H1 (cell line): ENCODE measurements around the gene CTXN1. TPM values are rescaled to one million over a fixed set of nuclear protein-coding genes. Genes with fewer than 3 reads are reported as not detected.

Source experiments
- ATF2 ChIP-seq: IDR thresholded peaks from 2 replicates; pipeline ENCODE4 v1.6.1; 2012; ENCODE audit warnings: low read length, inconsistent platforms
- ATF3 ChIP-seq: IDR thresholded peaks from 2 replicates; pipeline ENCODE4 v1.6.1; 2011; ENCODE audit warnings: low read depth, mild to moderate bottlenecking, low read length; ENCODE audit not compliant: insufficient read depth
- BCL11A ChIP-seq, 2 experiments: IDR thresholded peaks; one replicate each; pipeline ENCODE4 v1.6.1; 2011; ENCODE audit warnings: low read depth in 2 of 2, low read length in 2 of 2, mild to moderate bottlenecking in 2 of 2
- CBX5 ChIP-seq: fragments of 300-800, 300-1000 bp; sonication (generic); IDR thresholded peaks from 2 replicates; pipeline ENCODE4 v1.7.1; 2016; ENCODE audit warnings: antibody characterized with exemption, low read length, low read depth
- CHD1 ChIP-seq: IDR thresholded peaks from 2 replicates; pipeline ENCODE4 v1.6.1; 2012; ENCODE audit warnings: low read depth, low read length, improper control_type of control experiment
- GABPA ChIP-seq: IDR thresholded peaks from 2 replicates; pipeline ENCODE4 v1.6.1; 2011; ENCODE audit warnings: mild to moderate bottlenecking, low read length, moderate library complexity, borderline replicate concordance; ENCODE audit not compliant: insufficient read depth
- HDAC2 ChIP-seq, 2 experiments: fragments of 300-600 bp in 1 of 2; sonication (generic) in 1 of 2; IDR thresholded peaks; 2 replicates each; pipeline ENCODE4 v1.6.1; 2011 to 2012; ENCODE audit warnings: low read depth in 2 of 2, low read length in 2 of 2, mild to moderate bottlenecking in 2 of 2, moderate library complexity in 2 of 2, borderline replicate concordance in 1 of 2, inconsistent platforms in 1 of 2
- KDM1A ChIP-seq: fragments of 200-600, 300-600 bp; sonication (generic); IDR thresholded peaks from 2 replicates; pipeline ENCODE4 v1.7.1; 2016; ENCODE audit warnings: mild to moderate bottlenecking, low read length, borderline replicate concordance
- KDM5A ChIP-seq: fragments of 200-600 bp; IDR thresholded peaks from 2 replicates; pipeline ENCODE4 v1.7.1; 2012; ENCODE audit warnings: mild to moderate bottlenecking, low read length, inconsistent platforms, mixed read lengths
- MAFK ChIP-seq: IDR thresholded peaks from 2 replicates; pipeline ENCODE4 v1.6.1; 2012; ENCODE audit warnings: low read depth, mild to moderate bottlenecking, improper control_type of control experiment, low read length
- MAX ChIP-seq: IDR thresholded peaks from 2 replicates; pipeline ENCODE4 v1.6.1; 2012; ENCODE audit warnings: inconsistent platforms
- RAD21 ChIP-seq, 2 experiments: IDR thresholded peaks in 1 of 2; conservative IDR thresholded peaks in 1 of 2; 2 replicates each; pipeline ENCODE4 v1.6.1; 2011; ENCODE audit warnings: low read depth in 2 of 2, low read length in 2 of 2, improper control_type of control experiment in 1 of 2, inconsistent platforms in 1 of 2, mild to moderate bottlenecking in 1 of 2, moderate library complexity in 1 of 2
- RBBP5 ChIP-seq: IDR thresholded peaks from 2 replicates; pipeline ENCODE4 v1.7.1; 2012; ENCODE audit warnings: low read depth, mild to moderate bottlenecking, inconsistent platforms, low read length, moderate library complexity, borderline replicate concordance
- RNF2 ChIP-seq: fragments of 200-900, 300-1000 bp; sonication (generic); IDR thresholded peaks from 2 replicates; pipeline ENCODE4 v1.7.1; 2016; ENCODE audit warnings: borderline replicate concordance, low read depth, mild to moderate bottlenecking, antibody characterized with exemption, low read length; ENCODE audit not compliant: poor library complexity, severe bottlenecking; ENCODE audit errors: missing control alignments
- SIN3A ChIP-seq, 2 experiments: IDR thresholded peaks in 1 of 2; conservative IDR thresholded peaks in 1 of 2; 2 replicates each; pipeline ENCODE4 v1.6.1; 2011 to 2012; ENCODE audit warnings: low read length in 2 of 2, improper control_type of control experiment in 1 of 2, low read depth in 1 of 2, mild to moderate bottlenecking in 1 of 2
- SIX5 ChIP-seq: IDR thresholded peaks from 2 replicates; pipeline ENCODE4 v1.6.1; 2011; ENCODE audit warnings: mild to moderate bottlenecking, low read depth, low read length
- TEAD4 ChIP-seq: IDR thresholded peaks from 2 replicates; pipeline ENCODE4 v1.6.1; 2012; ENCODE audit warnings: low read depth, low read length, inconsistent platforms, mixed read lengths
- ZNF274 ChIP-seq: IDR thresholded peaks from 2 replicates; pipeline ENCODE4 v1.7.0; 2012; ENCODE audit warnings: low read length, borderline replicate concordance; ENCODE audit errors: extremely low read depth
- polyA plus RNA-seq, 7 experiments: library from polyadenylated mRNA; depleted of rRNA in 3 of 7; stranded (reverse) in 5 of 7; unstranded in 2 of 7; fragments of >200 nt in 5 of 7; fragments of 200-250 nt in 2 of 7; gene quantifications; 1 replicate in 5 of 7; 2 replicates in 1 of 7; 4 replicates in 1 of 7; pipeline versions ENCODE4 v1.2.1 to v1.2.3, GENCODE V29; 2011 to 2013; ENCODE audit warnings: missing spikeins in 2 of 7, mixed read lengths in 2 of 7
- total RNA-seq: library from RNA; stranded (reverse); fragmentation: NEBNext Ultra II Directional; extraction: Animal tissue kit (Norgen Biotek cat#: 25700); gene quantifications from 2 replicates; pipeline ENCODE4 v1.2.1, GENCODE V29; 2021

Gene CTXN1
- total and polyA plus RNA-seq, 2 of the 8 experiments (the other 6 are each of a cell fraction or from before 2014, with no cell fraction given): 16.4 to 58.0 TPM

- TF ChIP-seq KDM1A (peak; percentile 84), GABPA (no peak), HDAC2 (IDR thresholded peaks at IDR 0.05; ENCODE audit: borderline replicate concordance in 1 of 2, low read depth in 2 of 2, low read length in 2 of 2) (0 out of 4 replicates have a peak, but pooled peaks of 1 of the 2 experiments have one; percentile 48), RNF2 (no peak), MAFK (no peak), CHD1 (no peak), TEAD4 (peak; percentile 68), SIN3A (conservative IDR thresholded peaks at IDR 0.05 in 1 of 2, IDR thresholded peaks at IDR 0.05 in 1 of 2; ENCODE audit: low read depth in 1 of 2, low read length in 2 of 2) (peak; percentile 74 to 91; a peak in 3 of 4 replicates), RAD21 (IDR thresholded peaks at IDR 0.05 in 1 of 2, conservative IDR thresholded peaks at IDR 0.05 in 1 of 2; ENCODE audit: low read depth in 2 of 2, low read length in 2 of 2) (peak; percentile 48 to 72), RBBP5 (no peak), ATF2 (peak; percentile 37; the same call in 1 of the 2 replicates), SIX5 (no peak), BCL11A (IDR thresholded peaks at IDR 0.05; ENCODE audit: low read depth in 2 of 2, low read length in 2 of 2) (no peak), ZNF274 (no peak), ATF3 (no peak), KDM5A (no peak), CBX5 (no peak), MAX (no peak)
These were observed 18.3 kb upstream of the CTXN1 start (continued) for GRCh38 chr19:7944177-7944761.
